SK-N-MC (cell line): ENCODE results near the gene CHST7.

Experiments used
- EZH2 ChIP-seq: fragments of 200-600 bp; sonication (generic); IDR thresholded peaks from one replicate; pipeline ENCODE4 v1.6.1; 2017; ENCODE audit warnings: antibody characterized with exemption
- FOXP2 ChIP-seq: optimal IDR thresholded peaks from 2 replicates; pipeline ENCODE3; 2011; ENCODE audit warnings: mild to moderate bottlenecking, moderate library complexity; ENCODE audit not compliant: insufficient read depth; ENCODE audit errors: extremely low read length, control extremely low read depth
- POLR2AphosphoS5 ChIP-seq: IDR thresholded peaks from 2 replicates; pipeline ENCODE4 v1.6.1; 2012; ENCODE audit warnings: mild to moderate bottlenecking, low read depth, low read length, borderline replicate concordance

GRCh38 chrX:46637938-46638337 lies 64.4 kb downstream of the CHST7 start:
- TF ChIP-seq EZH2 (no peak), POLR2AphosphoS5 (no peak), FOXP2 (no peak)
